Omental fat pad (tissue), 4 donors: ENCODE results near the gene SEC61A1. TPM values are rescaled to one million over a fixed set of nuclear protein-coding genes. Genes with fewer than 3 reads are reported as not detected.

Experiments
- ATAC-seq: fragments of 150-250 bp; one replicate; pipeline ENCODE4 v1.9.1; 2016; ENCODE audit warnings: mild to moderate bottlenecking, moderate library complexity; ENCODE audit not compliant: low FRiP score
- DNase-seq: peaks from one replicate; pipeline ENCODE4 v3.0.0-alpha.2; 2019; ENCODE audit warnings: low spot score
- CTCF ChIP-seq, 3 donors: fragments of 450-650 bp; IDR thresholded peaks; one replicate each; pipeline ENCODE4 v1.5.1; 2016 to 2017; ENCODE audit warnings: antibody characterized with exemption in 3 of 3, mild to moderate bottlenecking in 3 of 3, moderate library complexity in 2 of 3
- total RNA-seq, 4 donors: library from RNA; depleted of rRNA; stranded (reverse); fragments of >200 nt; gene quantifications; one replicate each; pipeline ENCODE4 v1.1.0, GENCODE V29; 2016

Gene SEC61A1
- total RNA-seq, 4 donors from 2014 or later, result 125 to 208 (median 203) TPM

GRCh38 chr3:128012050-128012449, 40.2 kb upstream of the SEC61A1 start:
- ATAC-seq (no peak), DNase-seq (no peak)
- no peak for TF ChIP-seq CTCF (IDR thresholded peaks at IDR 0.05)

- TF ChIP-seq CTCF (IDR thresholded peaks at IDR 0.05), result no peak
- ATAC-seq (no peak), DNase-seq (no peak)
Measured at GRCh38 chr3:128014548-128014947, 37.7 kb upstream of the SEC61A1 start.

- ATAC-seq, result no peak
Measured at GRCh38 chr3:128016502-128016901, 35.7 kb upstream of the SEC61A1 start.

GRCh38 chr3:128021768-128022372, 30.4 kb upstream of the SEC61A1 start:
- no peak for ATAC-seq
- DNase-seq, result no peak
- TF ChIP-seq CTCF (IDR thresholded peaks at IDR 0.05), result no peak

More at GRCh38 chr3:128016502-128016901, 35.7 kb upstream of the SEC61A1 start:
- TF ChIP-seq CTCF (IDR thresholded peaks at IDR 0.05), result no peak
- no peak for DNase-seq

- ATAC-seq, result no peak
- no peak for DNase-seq
- no peak for TF ChIP-seq CTCF (IDR thresholded peaks at IDR 0.05)
Measured at GRCh38 chr3:128033102-128033501, 19.1 kb upstream of the SEC61A1 start.

GRCh38 chr3:128036119-128036518, 16.1 kb upstream of the SEC61A1 start:
- DNase-seq (no peak), ATAC-seq (no peak)
- TF ChIP-seq CTCF (IDR thresholded peaks at IDR 0.05), result no peak

- DNase-seq, result no peak
- TF ChIP-seq CTCF (IDR thresholded peaks at IDR 0.05), result no peak
- ATAC-seq, result no peak
Measured at GRCh38 chr3:128040041-128040440, 12.2 kb upstream of the SEC61A1 start.
